Measurements from ENCODE around the gene STPG3.

DNA sequence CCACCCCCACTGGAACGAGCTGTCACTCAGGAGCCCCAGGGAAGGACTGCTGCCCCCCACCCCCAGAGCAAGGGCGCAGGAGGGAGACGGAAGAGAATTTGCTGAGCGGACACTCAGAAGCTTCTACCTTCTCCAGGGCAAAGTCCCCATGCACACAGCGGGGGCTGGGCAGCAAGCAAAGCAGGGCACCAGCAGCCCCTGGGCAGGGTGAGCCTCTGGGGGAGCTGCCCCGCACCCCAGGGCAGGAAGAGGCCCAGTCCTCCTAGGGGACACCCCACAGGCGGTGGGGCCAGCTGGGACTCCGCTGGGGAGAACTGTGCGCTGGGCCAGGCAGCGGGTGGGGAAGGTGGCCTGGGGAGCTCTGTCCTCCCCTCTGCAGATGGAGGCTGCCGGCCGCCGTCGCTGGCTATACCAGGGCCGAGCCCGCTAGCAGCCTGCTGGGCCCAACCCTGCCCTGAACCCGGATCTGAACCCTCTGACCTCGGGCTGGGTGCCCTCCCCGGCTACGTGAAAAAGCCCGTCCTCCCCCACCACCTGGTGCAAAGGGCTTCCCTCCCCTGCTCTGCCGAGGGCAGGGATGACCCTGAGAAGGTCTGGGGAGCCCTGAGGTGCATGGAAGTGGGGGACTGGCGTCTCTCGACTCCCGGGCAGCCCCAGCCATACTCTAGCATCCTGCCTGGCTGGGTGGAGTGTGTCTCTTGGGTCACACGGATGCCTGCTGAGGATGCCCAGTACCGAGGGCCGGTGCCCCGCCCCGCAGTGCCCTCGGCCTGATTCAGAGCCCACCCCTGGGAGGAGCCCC lies 21.0 kb upstream of the STPG3 start:
- TF ChIP-seq, protein P1, sequence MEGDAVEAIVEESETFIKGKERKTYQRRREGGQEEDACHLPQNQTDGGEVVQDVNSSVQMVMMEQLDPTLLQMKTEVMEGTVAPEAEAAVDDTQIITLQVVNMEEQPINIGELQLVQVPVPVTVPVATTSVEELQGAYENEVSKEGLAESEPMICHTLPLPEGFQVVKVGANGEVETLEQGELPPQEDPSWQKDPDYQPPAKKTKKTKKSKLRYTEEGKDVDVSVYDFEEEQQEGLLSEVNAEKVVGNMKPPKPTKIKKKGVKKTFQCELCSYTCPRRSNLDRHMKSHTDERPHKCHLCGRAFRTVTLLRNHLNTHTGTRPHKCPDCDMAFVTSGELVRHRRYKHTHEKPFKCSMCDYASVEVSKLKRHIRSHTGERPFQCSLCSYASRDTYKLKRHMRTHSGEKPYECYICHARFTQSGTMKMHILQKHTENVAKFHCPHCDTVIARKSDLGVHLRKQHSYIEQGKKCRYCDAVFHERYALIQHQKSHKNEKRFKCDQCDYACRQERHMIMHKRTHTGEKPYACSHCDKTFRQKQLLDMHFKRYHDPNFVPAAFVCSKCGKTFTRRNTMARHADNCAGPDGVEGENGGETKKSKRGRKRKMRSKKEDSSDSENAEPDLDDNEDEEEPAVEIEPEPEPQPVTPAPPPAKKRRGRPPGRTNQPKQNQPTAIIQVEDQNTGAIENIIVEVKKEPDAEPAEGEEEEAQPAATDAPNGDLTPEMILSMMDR (IDR thresholded peaks at IDR 0.05; ENCODE audit: control extremely low read depth in 1 of 3, insufficient read depth in 1 of 3, low read depth in 1 of 3, low read length in 3 of 3) = no peak
- TF ChIP-seq, protein P2, sequence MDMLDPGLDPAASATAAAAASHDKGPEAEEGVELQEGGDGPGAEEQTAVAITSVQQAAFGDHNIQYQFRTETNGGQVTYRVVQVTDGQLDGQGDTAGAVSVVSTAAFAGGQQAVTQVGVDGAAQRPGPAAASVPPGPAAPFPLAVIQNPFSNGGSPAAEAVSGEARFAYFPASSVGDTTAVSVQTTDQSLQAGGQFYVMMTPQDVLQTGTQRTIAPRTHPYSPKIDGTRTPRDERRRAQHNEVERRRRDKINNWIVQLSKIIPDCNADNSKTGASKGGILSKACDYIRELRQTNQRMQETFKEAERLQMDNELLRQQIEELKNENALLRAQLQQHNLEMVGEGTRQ (IDR thresholded peaks at IDR 0.05; ENCODE audit: low read length) = no peak
- TF ChIP-seq TAF1 (IDR thresholded peaks at IDR 0.05; ENCODE audit: low read depth, low read length) = no peak
- TF ChIP-seq POLR2A (IDR thresholded peaks at IDR 0.05; ENCODE audit: control extremely low read depth in 1 of 2, low read depth in 2 of 2, low read length in 2 of 2) = no peak
- no peak for TF ChIP-seq RAD21 (IDR thresholded peaks at IDR 0.05 in 1 of 2, conservative IDR thresholded peaks at IDR 0.05 in 1 of 2; ENCODE audit: low read depth in 2 of 2, low read length in 2 of 2)

All from H1 (cell line).